ENCODE measurements around the gene UGCG.

DNA sequence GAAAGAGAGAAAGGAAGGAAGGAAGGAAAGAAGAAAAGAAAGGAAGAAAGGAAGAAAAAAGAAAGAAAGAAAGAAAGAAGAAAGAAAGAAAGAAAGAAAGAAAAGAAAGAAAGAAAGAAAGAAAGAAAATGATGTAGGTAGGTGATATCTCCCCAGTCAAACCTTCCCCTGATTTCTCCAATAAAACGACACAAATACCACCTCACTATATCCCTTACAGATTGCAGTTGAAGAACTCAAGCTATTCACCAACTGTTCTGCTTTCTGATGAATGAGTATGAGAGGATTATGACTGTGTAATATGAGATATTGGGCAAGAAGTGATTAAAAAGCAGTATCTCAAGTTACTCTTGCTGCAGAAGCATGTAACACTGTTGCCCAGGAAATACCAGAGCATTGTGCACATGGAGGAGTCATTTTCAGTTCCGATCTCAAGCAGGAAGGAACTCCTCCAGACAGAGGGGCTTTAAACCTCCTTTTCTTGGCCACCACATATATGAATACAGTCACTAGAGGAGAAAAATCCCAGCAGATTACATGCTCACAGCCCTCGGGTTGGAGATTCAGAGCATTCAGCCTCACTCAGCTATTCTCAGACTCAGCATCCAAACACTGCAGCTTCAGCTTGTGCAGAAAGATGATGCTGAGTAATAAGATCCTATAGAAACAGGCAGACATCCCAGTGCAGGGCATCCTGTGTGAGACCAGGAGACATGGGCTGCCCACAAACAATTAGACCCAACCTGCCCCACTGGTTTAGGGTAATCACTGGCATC lies 61.4 kb downstream of the UGCG start:
- TF ChIP-seq, protein P1, sequence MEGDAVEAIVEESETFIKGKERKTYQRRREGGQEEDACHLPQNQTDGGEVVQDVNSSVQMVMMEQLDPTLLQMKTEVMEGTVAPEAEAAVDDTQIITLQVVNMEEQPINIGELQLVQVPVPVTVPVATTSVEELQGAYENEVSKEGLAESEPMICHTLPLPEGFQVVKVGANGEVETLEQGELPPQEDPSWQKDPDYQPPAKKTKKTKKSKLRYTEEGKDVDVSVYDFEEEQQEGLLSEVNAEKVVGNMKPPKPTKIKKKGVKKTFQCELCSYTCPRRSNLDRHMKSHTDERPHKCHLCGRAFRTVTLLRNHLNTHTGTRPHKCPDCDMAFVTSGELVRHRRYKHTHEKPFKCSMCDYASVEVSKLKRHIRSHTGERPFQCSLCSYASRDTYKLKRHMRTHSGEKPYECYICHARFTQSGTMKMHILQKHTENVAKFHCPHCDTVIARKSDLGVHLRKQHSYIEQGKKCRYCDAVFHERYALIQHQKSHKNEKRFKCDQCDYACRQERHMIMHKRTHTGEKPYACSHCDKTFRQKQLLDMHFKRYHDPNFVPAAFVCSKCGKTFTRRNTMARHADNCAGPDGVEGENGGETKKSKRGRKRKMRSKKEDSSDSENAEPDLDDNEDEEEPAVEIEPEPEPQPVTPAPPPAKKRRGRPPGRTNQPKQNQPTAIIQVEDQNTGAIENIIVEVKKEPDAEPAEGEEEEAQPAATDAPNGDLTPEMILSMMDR (IDR thresholded peaks at IDR 0.05), result no peak
- no peak for TF ChIP-seq RFX5 (IDR thresholded peaks at IDR 0.05)
- no peak for TF ChIP-seq PHF8 (IDR thresholded peaks at IDR 0.05; ENCODE audit: borderline replicate concordance, low read depth)
- TF ChIP-seq RCOR1 (IDR thresholded peaks at IDR 0.05; ENCODE audit: low read depth, low read length), result no peak
- no peak for TF ChIP-seq TFCP2L1 (CRISPR knock-in tag; IDR thresholded peaks at IDR 0.05)
- no peak for TF ChIP-seq CBX8 (IDR thresholded peaks at IDR 0.05)
- no peak for TF ChIP-seq EHF (CRISPR knock-in tag; IDR thresholded peaks at IDR 0.05)
- no peak for TF ChIP-seq MAZ (IDR thresholded peaks at IDR 0.05; ENCODE audit: borderline replicate concordance, low read depth, low read length)
- no peak for TF ChIP-seq KDM1A (IDR thresholded peaks at IDR 0.05; ENCODE audit: low read depth)
- TF ChIP-seq GATA3 (IDR thresholded peaks at IDR 0.05; ENCODE audit: borderline replicate concordance), result no peak
- TF ChIP-seq JUN (IDR thresholded peaks at IDR 0.05), result no peak
- TF ChIP-seq EP300 (IDR thresholded peaks at IDR 0.05), result no peak
- no peak for TF ChIP-seq CHD2 (IDR thresholded peaks at IDR 0.05; ENCODE audit: low read length, partially characterized antibody)
- no peak for TF ChIP-seq PBX3 (IDR thresholded peaks at IDR 0.05)
